Measurements from ENCODE around the gene TMEM167B.

Gene TMEM167B

DNA sequence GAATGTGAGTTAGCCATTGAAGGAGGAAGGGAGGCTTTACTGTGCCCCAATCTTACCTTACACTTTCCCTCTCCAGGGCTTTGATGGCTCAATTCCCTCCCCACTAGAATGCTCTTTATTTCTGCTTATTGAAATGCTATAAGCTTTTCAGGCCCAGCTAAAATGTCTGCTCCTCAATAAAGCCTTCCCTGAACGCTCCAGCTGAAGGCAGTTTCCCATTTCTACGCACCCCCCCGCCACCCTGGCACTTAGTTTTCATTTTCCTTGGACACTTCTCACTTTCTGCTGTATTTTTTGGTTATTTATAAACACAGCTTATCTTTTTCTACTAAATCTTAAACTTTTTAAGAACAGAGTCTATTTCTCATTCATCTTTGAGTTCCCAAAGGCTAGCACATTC, 7.1 kb upstream of the TMEM167B start:
- no peak for DNase-seq (ENCODE audit: low spot score)

DNA sequence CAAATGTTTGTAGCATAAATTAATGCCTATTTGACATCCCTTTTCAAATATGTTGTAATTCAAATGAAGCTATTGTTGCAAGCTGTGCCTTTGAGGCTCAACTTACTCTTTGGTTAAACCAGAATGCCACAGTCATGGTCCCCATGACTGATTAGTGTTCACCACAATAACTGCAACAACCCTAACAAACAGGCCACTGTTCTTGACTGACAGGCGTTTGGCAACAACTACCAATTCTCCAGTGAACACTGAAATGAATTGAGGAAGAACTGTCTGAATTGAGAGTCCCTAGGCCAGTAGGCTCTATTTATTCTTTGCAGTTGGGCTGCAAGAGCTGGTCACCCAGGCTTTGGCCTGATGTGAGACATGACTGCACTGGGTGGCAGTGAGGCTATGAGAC, 6.6 kb upstream of the TMEM167B start:
- peak; percentile 94 for DNase-seq (ENCODE audit: low spot score)

DNA sequence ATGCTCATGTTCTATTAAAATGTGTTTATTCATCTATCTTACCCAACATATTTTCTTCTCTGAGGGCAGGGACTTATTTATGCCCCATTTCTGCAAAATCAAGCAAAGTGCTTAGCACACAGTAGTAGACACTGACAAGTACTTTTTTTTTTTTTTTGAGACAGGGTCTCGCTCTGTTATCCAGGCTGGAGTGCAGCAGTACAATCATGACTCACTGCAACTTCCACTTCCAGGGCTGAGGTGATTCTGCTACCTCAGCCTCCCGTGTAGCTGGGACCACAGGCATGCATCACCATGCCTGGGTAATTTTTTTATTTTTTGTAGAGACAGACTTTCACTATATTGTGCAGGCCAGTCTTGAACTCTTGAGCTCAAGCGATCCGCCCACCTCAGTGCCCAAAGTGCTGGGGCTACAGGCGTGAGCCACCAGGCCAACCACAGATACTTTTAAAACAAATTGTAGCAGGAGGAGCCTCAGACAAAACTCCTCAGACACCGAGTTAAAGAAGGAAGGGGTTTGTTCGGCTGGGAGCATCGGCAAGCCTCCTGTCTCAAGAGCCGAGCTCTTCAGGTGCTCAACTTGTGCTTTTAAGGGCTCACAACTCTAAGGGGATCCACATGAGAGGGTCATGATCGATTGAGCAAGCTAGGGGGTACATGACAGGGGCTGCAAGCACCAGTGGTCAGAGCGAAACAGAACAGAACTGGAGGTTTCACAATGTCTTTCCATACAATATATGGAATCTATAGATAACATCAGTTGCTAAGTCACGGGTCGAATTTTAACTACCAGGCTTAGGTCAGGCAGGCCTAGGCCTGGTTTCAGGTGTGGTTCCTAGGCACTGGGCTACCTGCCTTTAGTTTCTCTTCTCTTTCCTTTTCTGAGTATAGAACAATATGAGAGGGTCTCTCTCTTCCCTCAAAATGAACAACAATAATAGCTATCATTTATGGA, 5.7 kb upstream of the TMEM167B start:
- DNase-seq (ENCODE audit: low spot score) = no peak

DNA sequence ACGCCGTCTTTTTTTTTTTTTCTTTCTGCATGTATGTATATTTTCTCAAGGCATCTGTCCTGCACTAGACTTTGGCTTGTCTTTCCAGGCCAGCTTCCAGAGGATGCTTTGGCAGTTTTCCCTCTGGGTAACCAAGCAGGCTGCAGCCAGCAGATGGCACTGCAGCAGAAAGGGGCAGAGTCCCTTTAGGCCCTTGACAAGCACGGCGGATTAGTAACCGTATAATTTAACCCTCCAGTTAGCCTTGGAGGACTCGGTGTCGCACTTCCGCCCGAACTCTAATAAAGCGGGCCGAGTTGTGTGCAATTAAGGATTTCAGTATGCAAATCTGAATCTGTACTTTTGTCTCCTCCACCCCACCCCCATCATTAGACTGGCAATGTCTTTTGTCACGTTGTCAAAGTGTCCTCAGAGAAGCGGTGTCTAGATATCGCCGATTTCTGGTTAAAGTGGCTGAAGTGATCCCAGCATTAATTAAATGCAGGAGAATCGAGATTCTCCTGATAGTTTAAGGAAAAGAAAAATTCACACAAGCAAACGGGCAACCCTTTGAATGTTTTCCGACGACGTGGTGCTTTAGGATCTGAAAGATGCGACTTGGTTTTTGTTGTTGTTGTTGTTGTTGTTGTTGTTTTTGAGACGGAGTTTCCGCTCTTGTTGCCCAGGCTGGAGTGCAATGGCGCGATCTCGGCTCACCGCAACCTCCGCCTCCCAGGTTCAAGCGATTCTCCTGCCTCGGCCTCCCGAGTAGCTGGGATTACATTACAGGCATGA, 1.1 kb upstream of the TMEM167B start:
- DNase-seq (ENCODE audit: low spot score) = peak; percentile 92

DNA sequence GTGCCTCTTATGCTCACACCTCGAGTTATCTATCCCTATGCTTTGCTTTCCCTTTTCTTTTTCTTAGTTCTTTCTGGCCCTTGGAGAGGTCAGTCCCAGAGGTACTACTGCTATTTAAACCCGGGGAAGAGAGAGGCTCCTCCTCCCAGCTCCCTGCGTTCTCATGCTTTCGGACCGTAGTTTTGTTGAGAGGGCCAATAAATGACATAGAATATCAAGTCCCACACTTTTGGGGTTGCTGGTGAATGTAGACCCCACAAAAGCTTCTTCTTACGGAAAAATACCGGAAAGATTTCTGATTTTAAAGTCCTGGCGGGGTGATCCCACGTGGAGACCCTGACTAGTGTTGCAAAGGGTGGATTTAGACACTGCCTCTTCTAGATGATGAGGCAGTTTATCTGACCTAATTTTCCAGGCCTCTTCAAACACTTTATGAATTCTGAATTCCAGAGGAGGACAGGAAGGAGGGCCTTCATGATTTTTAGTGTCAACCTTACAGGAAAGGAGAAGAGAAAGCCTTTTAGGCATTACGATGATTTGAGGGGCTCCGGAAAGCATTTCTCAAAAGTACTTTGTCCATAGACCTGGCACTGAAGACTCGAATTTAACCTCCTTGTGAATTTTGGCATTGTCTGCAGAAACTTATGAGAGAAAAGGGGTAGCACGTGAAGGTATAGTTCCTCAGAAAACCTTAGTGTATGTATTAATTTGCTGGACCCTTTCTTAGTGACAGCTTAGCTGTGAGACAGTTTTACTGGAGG, 694 bp downstream of the TMEM167B start:
- no peak for DNase-seq (ENCODE audit: low spot score)

DNA sequence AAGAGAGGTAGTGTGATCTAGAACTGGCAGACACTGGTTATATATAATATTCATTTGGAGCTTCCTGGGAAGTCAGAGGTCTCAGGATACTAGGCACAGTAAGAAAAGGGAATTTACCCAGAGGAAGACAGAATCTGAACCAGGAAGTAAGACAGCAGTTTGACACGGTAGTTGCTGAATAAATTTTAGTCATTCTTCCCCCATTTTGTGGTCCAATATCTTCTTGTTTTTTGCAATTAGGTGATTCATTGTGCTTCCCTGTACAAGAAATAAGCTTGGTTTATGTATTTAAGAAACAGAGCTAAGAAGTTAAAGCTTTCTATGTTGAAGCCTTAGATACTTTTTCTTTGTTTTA, 1.3 kb downstream of the TMEM167B start:
- DNase-seq (ENCODE audit: low spot score) = no peak

DNA sequence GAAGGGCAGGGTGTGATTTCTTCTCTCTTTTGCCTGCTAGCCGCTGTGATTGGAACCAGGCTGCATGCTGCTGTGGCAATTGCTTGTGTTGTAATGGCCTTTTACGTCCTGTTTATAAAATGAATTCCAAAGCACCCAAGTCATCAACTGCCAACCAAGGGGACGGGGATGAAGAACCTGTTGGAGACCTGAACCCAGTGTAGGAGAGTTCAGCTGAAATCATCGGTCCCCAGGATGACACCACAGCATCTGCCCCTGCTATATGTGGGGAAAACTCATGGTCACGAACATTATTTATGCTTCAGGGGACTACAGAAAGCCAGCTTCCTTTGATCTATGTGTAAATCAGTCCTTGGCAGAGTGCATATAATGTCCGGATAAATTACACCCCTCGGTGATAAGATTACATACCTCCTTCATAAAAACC, 3.8 kb downstream of the TMEM167B start:
- no peak for DNase-seq (ENCODE audit: low spot score)

DNA sequence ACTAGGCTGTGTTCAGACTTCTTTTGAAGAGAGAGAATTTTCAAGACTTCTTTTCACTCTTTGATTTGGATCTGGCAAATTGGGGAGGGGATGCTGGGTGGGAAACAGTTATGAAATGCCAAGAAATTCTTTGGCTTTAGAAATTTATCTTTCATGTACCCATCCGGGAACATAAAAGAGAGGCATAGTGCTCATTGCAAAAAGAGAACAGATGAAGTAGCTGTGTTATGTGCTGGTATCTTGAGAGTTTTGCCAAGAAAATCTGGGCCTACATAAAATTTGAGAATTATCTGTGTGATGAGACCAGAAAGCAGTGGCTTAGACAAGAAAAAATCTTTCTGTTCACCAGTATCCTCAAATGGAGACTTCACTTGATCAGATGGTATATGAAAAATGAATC, 4.3 kb downstream of the TMEM167B start:
- DNase-seq (ENCODE audit: low spot score) = no peak

DNA sequence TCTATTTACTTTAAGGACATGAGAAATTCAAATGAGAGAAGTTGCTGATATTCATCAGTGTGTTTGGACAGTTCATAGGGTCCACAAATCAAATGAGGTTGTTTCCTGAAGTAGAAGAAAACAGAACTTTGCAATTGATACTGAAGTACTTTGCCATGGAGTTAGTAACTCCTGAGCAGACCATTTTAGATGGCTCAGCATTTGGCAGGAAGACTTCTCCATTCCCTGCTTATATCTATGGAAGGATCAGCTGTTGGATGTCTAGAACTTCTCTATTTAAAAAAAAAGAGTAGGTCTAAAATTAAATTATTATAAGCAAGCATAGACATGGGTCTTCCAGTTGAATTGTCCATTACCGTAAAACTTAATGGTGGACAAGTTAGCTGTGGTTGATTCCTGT, 5.1 kb downstream of the TMEM167B start:
- DNase-seq (ENCODE audit: low spot score) = no peak

DNA sequence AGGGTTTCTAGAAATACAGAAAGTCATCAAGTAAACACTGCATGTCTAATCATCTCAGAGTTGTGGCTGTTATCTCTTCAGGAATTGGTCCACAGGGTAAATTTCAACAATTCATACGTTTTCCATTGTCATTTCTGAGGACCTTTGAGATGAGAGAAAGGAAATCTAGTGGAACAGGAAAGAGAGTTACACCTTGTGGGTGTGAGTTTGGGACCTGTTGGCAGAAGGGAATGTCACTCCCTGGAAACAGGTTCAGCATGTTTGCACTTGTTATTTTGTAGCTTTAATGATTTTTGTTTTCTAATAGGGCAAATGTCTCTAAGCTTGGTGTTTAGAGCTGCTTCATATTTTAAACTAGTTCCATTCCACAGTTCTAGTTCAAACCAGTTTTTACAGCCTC, 5.6 kb downstream of the TMEM167B start:
- DNase-seq (ENCODE audit: low spot score) = no peak

DNA sequence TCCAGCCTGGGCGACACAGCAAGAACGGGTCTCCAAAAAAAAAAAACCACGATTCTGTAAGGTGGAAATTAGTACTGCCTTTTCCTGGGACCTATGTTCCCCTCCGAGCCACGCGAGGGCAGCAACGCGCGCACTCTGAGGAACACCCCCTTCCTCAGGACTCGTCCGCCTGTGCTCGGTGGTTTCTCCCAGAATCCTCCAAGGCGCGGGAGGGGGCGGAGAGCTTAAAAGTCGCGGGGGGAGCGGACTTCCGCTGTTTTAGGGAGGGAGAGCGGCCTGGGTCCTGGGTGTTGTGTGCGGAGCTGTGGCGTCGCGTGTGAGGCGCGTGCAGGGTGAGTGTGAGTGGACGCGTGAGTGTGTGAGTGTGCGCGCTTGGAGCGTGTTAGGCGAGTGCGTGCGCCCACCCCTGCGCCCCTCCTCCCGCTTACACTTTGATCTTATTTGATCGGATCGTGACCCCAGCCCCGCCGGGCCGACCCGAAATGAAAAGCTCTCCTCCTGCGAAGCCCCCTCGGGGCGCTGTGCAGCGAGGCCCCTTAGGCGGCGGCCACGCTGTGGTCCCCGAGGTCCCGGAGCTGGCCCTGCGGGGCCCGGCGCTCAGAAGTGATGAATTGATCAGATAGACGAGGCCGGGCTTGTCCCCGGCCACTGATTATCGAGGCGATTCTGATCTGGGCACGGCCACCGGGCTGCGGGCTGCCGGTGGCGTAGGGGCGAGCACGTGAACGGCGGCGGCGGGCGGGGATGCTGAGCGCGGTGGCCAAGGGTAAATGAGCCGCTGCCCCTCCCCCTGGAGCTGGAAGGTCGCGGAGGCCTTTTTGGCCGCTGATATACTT, 9.6 kb downstream of the TMEM167B start:
- peak; percentile 97 for DNase-seq (ENCODE audit: low spot score)

DNA sequence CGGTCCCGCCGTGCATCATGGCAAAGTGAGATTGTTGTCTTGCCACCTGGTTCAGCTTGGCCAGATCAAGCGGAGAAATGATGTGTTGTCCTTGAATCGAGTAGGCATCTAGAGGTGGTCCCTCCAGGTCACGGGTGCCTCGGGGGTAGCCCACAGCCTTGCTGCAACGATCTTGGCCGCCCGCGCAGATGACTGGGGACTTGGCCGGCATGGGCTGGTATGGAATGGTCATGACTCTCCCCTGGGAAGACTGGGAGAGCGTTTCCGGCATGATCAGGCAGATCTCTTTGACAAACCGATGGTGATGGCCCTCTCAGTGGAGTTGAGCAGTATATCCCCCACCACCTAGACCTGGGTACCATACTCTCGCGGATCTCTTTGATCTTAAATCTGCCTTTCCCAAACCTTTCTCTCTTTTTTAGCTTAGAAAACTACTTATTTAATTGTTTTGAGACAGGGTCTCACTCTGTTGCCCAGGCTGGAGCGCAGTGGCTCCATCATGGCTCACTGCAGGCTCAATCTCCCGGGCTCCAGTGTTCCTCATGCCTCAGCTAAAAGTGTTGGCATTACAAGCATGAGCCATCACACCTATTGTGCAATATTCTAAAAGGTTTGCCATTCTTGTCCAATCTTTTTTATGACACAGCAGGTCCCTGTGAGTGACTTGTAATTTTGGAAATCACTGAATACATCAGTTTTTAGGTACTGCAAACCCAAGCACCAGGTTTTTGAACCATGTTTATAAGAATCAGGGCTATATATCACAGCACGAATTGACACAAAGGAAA, 14.0 kb downstream of the TMEM167B start:
- DNase-seq (ENCODE audit: low spot score) = no peak

DNA sequence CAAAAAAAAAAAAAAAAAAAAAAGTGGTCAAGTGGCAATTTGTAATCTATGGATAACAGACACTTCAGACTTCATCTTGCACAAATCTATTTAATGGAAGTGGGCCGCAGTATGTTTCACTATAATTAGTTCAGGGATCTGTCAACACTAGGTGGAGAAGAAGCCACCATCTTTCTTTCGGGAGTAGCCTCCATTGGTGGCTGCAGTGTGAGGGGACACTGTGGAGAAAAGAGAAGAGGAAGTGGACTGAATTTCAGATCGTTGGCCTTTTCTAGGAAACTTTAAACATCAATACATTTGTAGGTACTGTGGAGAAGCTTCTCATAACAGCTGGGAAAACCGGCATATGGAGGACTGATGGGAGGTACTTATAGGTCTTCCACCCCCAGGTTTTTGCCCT, 15.3 kb downstream of the TMEM167B start:
- no peak for DNase-seq (ENCODE audit: low spot score)

DNA sequence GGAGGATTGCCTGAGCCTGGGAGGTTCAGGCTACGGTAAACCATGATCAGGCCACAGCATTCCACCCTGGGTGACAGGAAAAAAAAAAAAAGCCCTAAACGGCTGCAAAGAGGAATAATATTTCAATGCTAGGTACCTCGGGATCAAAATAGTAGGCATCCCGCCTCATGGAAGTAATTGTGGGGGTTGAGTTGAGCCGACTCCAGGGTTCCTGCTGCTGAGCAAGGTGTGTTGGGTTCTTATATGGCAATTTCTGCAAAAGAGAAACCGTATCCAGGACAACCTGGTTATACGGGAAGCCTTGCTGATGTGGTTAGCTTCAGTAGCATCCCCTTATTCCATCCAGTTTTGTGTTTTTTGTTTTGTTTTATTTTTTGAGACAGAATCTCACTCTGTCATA, 17.2 kb downstream of the TMEM167B start:
- DNase-seq (ENCODE audit: low spot score) = no peak

DNA sequence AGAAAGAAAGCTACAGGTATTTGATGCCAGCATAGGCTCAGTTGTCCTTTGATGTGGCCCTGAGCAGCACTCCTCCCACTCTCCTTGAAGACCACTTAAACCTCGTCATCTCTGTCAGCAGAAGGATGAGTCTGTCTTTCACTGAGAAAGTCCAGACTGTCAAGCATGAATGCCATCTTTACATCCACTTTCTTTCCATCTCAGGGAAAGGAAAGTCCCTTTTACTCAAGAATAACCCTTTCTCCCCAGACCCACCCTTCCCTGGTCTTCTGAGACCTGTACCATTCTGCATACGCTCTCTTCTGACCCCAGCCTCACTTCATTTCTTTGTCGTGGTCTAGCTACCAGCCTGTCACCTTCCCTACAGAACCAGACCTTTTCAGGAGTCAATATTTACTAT, 19.3 kb downstream of the TMEM167B start:
- DNase-seq (ENCODE audit: low spot score) = no peak

DNA sequence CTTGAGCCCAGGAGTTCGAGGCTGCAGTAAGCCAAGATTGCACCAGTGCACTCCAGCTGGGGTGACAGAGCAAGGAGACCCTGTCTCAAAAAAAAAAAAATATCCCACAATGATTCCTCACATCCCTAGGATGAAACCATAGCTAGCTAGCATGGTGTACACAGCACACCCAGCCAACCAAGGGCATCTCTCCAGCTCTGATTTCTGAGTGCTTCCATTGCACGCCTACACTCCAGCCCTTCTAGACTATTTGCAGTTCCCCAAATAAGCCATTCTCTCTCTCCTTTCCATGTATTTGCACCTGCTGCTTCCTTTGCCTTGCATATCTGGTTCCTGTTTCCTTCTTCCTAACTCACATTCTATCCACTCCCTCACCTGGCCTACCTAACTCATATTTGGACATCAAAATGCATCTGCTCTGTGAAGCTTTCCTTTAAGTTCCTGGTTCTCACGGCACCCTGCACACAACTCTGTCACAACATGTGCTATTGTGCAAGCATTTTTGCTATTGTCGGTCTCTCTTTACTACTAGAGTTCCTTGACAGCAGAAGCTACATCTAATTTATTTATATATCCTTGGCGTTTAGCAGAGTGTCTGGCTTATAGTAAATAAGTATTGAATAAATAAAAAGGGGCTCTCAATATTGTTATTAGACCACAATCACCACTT, 21.0 kb downstream of the TMEM167B start:
- DNase-seq (ENCODE audit: low spot score) = peak; percentile 69

DNA sequence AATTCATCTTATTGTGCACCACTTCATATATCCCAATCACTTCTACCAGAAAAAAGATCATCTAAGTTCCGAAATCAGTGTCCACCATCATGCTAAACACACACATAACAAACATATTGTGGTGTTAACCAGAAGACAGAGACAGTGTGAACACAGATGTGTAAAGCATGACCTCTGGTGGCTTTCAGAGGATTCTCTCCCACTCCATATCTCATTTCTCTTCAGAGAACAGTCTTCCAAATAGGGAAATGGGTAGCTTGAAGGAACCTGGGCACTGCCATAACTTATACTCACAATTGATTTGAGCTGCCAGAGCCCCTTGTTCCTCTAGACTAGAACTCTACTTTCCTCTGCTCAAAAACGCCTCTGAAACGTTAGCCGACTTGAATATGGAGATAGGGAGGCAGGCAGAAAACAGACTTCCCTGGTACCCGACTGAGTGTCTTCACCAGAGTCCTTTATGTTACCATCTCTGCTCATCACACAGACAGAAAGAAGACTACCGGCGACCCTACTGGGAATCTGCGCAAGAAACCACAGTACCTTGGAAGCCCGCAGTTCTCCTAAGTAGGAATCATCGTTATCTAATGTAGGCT, 21.6 kb downstream of the TMEM167B start:
- DNase-seq (ENCODE audit: low spot score) = peak; percentile 52

DNA sequence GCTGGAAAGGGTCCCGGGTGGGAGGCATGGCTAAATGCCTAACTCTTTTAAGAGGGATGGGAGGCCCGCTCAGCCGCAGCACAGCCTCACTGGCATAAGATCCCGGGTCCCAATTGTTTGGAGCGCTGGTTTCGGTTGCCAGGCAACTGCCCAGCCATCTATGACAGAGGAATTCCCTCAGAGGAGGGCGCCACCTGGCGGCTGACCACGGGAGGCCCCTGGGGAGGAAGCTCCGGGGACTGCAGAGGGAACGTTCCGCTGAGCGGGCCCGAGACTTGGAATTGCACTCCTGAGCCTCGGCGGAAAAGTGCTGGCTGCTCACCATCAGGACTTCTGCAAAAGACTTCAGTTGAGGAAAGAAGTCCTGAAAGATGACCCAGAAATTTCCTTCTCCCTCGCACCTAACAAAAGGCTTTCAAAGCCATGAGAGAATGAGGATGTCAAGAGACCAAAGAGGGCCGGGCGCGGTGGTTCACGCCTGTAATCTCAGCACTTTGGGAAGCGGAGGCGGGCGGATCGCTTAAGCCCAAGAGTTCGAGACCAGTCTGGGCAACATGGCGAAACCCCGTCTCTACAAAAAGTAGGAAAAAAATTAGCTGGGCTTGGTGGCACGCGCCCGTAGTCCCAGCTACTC, 22.2 kb downstream of the TMEM167B start:
- DNase-seq (ENCODE audit: low spot score) = peak; percentile 93
